H1 (cell line): ENCODE measurements around the gene EEF2. TPM values are rescaled to one million over a fixed set of nuclear protein-coding genes. Genes with fewer than 3 reads are reported as not detected.

Experiments
- CTCF ChIA-PET: fragments of 300-600 bp; sonication (Branson Sonifier 250); formaldehyde crosslinking; loops from one replicate; lab custom pipeline; 2021; ENCODE audit not compliant: partially characterized antibody; lab: Charles Lee
- POLR2A ChIA-PET: fragments of 300-600 bp; sonication (Branson Sonifier 250); formaldehyde crosslinking; loops from one replicate; lab custom pipeline; 2021; ENCODE audit warnings: inconsistent platforms; ENCODE audit not compliant: partially characterized antibody; lab: Charles Lee
- DNase-seq, 2 experiments: peaks; one replicate each; pipeline versions ENCODE4 v3.0.0 to v3.0.0-alpha.2; 2010 to 2022; ENCODE audit warnings: low spot score in 2 of 2, low read depth in 1 of 2, mixed read lengths in 1 of 2
- FAIRE-seq: peaks from 2 replicates; lab custom pipeline; 2011; peaks lifted over from hg19 to GRCh38; lab: Jason Lieb, UNC
- H2AFZ ChIP-seq: 2 replicates; pipeline ENCODE4 v1.8.1; 2012; ENCODE audit warnings: low read length, inconsistent platforms
- H2AK5ac ChIP-seq: 2 replicates; pipeline ENCODE4 v1.6.1; 2013; ENCODE audit warnings: low read depth, low read length
- H2BK120ac ChIP-seq: replicated peaks from 2 replicates; pipeline ENCODE3; 2013; ENCODE audit warnings: low read depth, low read length, inconsistent platforms
- H2BK12ac ChIP-seq: 2 replicates; pipeline ENCODE4 v1.6.1; 2013; ENCODE audit warnings: low read depth, low read length
- H2BK15ac ChIP-seq: 2 replicates; pipeline ENCODE4 v1.6.1; 2013; ENCODE audit warnings: low read length
- H2BK20ac ChIP-seq: 2 replicates; pipeline ENCODE4 v1.6.1; 2013; ENCODE audit warnings: low read length
- H2BK5ac ChIP-seq: 2 replicates; pipeline ENCODE4 v1.6.1; 2013; ENCODE audit warnings: low read depth, low read length
- H3K14ac ChIP-seq: 2 replicates; pipeline ENCODE4 v1.6.1; 2013; ENCODE audit warnings: inconsistent platforms; ENCODE audit not compliant: insufficient read length
- H3K18ac ChIP-seq: 2 replicates; pipeline ENCODE4 v1.6.1; 2013; ENCODE audit warnings: low read length; ENCODE audit errors: extremely low read depth
- H3K23ac ChIP-seq: 2 replicates; pipeline ENCODE4 v1.6.1; 2013; ENCODE audit warnings: inconsistent platforms; ENCODE audit not compliant: insufficient read length
- H3K23me2 ChIP-seq: 2 replicates; pipeline ENCODE4 v1.6.1; 2013; ENCODE audit warnings: low read depth, low read length
- H3K27ac ChIP-seq: 2 replicates; pipeline ENCODE4 v1.6.1; 2011; ENCODE audit warnings: low read depth, low read length, inconsistent platforms
- H3K27me3 ChIP-seq, 4 experiments: replicated peaks in 1 of 4; 1 replicate in 1 of 4; 2 replicates in 3 of 4; pipeline versions ENCODE4 v1.6.1 to v1.8.1; 2011 to 2013; ENCODE audit warnings: low read length in 3 of 4, mild to moderate bottlenecking in 3 of 4, inconsistent platforms in 2 of 4, mixed read lengths in 2 of 4, moderate library complexity in 1 of 4; ENCODE audit not compliant: control insufficient read depth in 3 of 4, insufficient read depth in 3 of 4; ENCODE audit errors: extremely low read depth in 1 of 4
- H3K36me3 ChIP-seq, 4 experiments: 2 replicates each; pipeline versions ENCODE4 v1.6.1 to v1.8.1; 2011 to 2013; ENCODE audit warnings: mild to moderate bottlenecking in 4 of 4, low read length in 3 of 4, moderate library complexity in 2 of 4, control low read depth in 1 of 4, inconsistent platforms in 1 of 4; ENCODE audit not compliant: insufficient read depth in 4 of 4, control insufficient read depth in 2 of 4
- H3K4ac ChIP-seq: replicated peaks from 2 replicates; pipeline ENCODE3; 2013; ENCODE audit warnings: low read length, low read depth, mixed read lengths, inconsistent platforms; ENCODE audit not compliant: insufficient read length
- H3K4me1 ChIP-seq, 4 experiments: replicated peaks in 1 of 4; 1 replicate in 1 of 4; 2 replicates in 3 of 4; pipeline versions ENCODE4 v1.6.1 to v1.8.1; 2011 to 2013; ENCODE audit warnings: low read length in 3 of 4, inconsistent platforms in 2 of 4, mixed read lengths in 1 of 4; ENCODE audit not compliant: insufficient read depth in 4 of 4, control insufficient read depth in 3 of 4
- H3K4me2 ChIP-seq, 2 experiments: 2 replicates each; pipeline versions ENCODE4 v1.6.1 to v1.8.1; 2011 to 2013; ENCODE audit warnings: low read depth in 2 of 2, low read length in 2 of 2, control low read depth in 1 of 2, inconsistent platforms in 1 of 2, mild to moderate bottlenecking in 1 of 2; ENCODE audit not compliant: insufficient read depth in 1 of 2
- H3K4me3 ChIP-seq, 4 experiments: fragments of 200-600, 300-600 bp in 1 of 4; sonication (generic), shearing (Covaris generic), sonication (Bioruptor Twin) in 1 of 4; 2 replicates each; pipeline versions ENCODE4 v1.5.1 to v1.8.1; 2011 to 2016; ENCODE audit warnings: low read length in 4 of 4, low read depth in 3 of 4, control low read depth in 2 of 4, inconsistent platforms in 2 of 4, mild to moderate bottlenecking in 2 of 4, mixed read lengths in 1 of 4, moderate library complexity in 1 of 4; ENCODE audit not compliant: insufficient read depth in 2 of 4; ENCODE audit errors: extremely low read depth in 1 of 4
- H3K56ac ChIP-seq: replicated peaks from 2 replicates; pipeline ENCODE3; 2013; ENCODE audit warnings: low read depth, mild to moderate bottlenecking, mixed read lengths, low read length, inconsistent platforms; ENCODE audit not compliant: insufficient read length
- H3K79me1 ChIP-seq: 2 replicates; pipeline ENCODE4 v1.6.1; 2013; ENCODE audit warnings: low read depth, low read length, control low read depth
- H3K79me2 ChIP-seq, 2 experiments: 2 replicates each; pipeline versions ENCODE4 v1.6.1 to v1.8.1; 2012 to 2013; ENCODE audit warnings: low read length in 2 of 2, mild to moderate bottlenecking in 2 of 2, inconsistent platforms in 1 of 2; ENCODE audit not compliant: insufficient read depth in 2 of 2, control insufficient read depth in 1 of 2
- H3K9ac ChIP-seq, 4 experiments: replicated peaks in 1 of 4; 1 replicate in 1 of 4; 2 replicates in 3 of 4; pipeline versions ENCODE4 v1.6.1 to v1.8.1; 2011 to 2013; ENCODE audit warnings: low read depth in 3 of 4, low read length in 3 of 4, control low read depth in 2 of 4, mild to moderate bottlenecking in 2 of 4, moderate library complexity in 2 of 4, inconsistent platforms in 1 of 4; ENCODE audit errors: extremely low read depth in 1 of 4
- H3K9me3 ChIP-seq, 2 experiments: 2 replicates each; pipeline versions ENCODE4 v1.6.1 to v1.8.1; 2012 to 2013; ENCODE audit warnings: mild to moderate bottlenecking in 2 of 2, moderate library complexity in 2 of 2, control low read depth in 1 of 2, inconsistent platforms in 1 of 2, low read depth in 1 of 2, low read length in 1 of 2, mixed read lengths in 1 of 2; ENCODE audit not compliant: insufficient read depth in 2 of 2
- H4K20me1 ChIP-seq, 2 experiments: replicated peaks in 1 of 2; 2 replicates each; pipeline versions ENCODE3 to v1.8.1; 2011 to 2013; ENCODE audit warnings: inconsistent platforms in 2 of 2, low read length in 2 of 2, mild to moderate bottlenecking in 1 of 2; ENCODE audit not compliant: insufficient read depth in 2 of 2, control insufficient read depth in 1 of 2
- H4K5ac ChIP-seq: 2 replicates; pipeline ENCODE4 v1.6.1; 2013; ENCODE audit warnings: low read length, low read depth, mixed read lengths, inconsistent platforms; ENCODE audit not compliant: insufficient read length
- H4K8ac ChIP-seq: 2 replicates; pipeline ENCODE4 v1.8.0; 2013; ENCODE audit warnings: mild to moderate bottlenecking, moderate library complexity, low read length, inconsistent platforms; ENCODE audit not compliant: insufficient read depth; ENCODE audit errors: extremely low read depth
- H4K91ac ChIP-seq: replicated peaks from 2 replicates; pipeline ENCODE3; 2013; ENCODE audit warnings: low read length, mixed read lengths, inconsistent platforms; ENCODE audit not compliant: insufficient read length
- BACH1 ChIP-seq: IDR thresholded peaks from 2 replicates; pipeline ENCODE4 v1.6.1; 2012; ENCODE audit warnings: low read length, improper control_type of control experiment
- CHD1 ChIP-seq: IDR thresholded peaks from 2 replicates; pipeline ENCODE4 v1.6.1; 2012; ENCODE audit warnings: low read depth, low read length, improper control_type of control experiment
- HDAC2 ChIP-seq, 2 experiments: fragments of 300-600 bp in 1 of 2; sonication (generic) in 1 of 2; IDR thresholded peaks; 2 replicates each; pipeline ENCODE4 v1.6.1; 2011 to 2012; ENCODE audit warnings: low read depth in 2 of 2, low read length in 2 of 2, mild to moderate bottlenecking in 2 of 2, moderate library complexity in 2 of 2, borderline replicate concordance in 1 of 2, inconsistent platforms in 1 of 2
- MAFK ChIP-seq: IDR thresholded peaks from 2 replicates; pipeline ENCODE4 v1.6.1; 2012; ENCODE audit warnings: low read depth, mild to moderate bottlenecking, improper control_type of control experiment, low read length
- RAD21 ChIP-seq, 2 experiments: IDR thresholded peaks in 1 of 2; conservative IDR thresholded peaks in 1 of 2; 2 replicates each; pipeline ENCODE4 v1.6.1; 2011; ENCODE audit warnings: low read depth in 2 of 2, low read length in 2 of 2, improper control_type of control experiment in 1 of 2, inconsistent platforms in 1 of 2, mild to moderate bottlenecking in 1 of 2, moderate library complexity in 1 of 2
- SUZ12 ChIP-seq: fragments of 200-600 bp; sonication (generic); IDR thresholded peaks from 2 replicates; pipeline ENCODE4 v1.6.1; 2012; ENCODE audit warnings: mild to moderate bottlenecking, inconsistent platforms, low read length, moderate library complexity, mixed read lengths
- WGBS, 2 experiments: shearing (Covaris generic) in 1 of 2; methylation state at CpG; one replicate each; pipeline versions ENCODE4 v1.1.6 to v1.1.7; 2013 to 2015; ENCODE audit warnings: low lambda C conversion rate in 2 of 2, mixed read lengths in 2 of 2, inconsistent platforms in 1 of 2, low coverage in 1 of 2, missing lambda C conversion rate in 1 of 2; ENCODE audit not compliant: insufficient replicate concordance in 2 of 2, insufficient coverage in 1 of 2, insufficient read length in 1 of 2; ENCODE audit errors: extremely low coverage in 1 of 2, missing lambda C conversion rate in 1 of 2; 5-methylcytosine and 5-hydroxymethylcytosine counted together
- polyA plus RNA-seq, 7 experiments: library from polyadenylated mRNA; depleted of rRNA in 3 of 7; stranded (reverse) in 5 of 7; unstranded in 2 of 7; fragments of >200 nt in 5 of 7; fragments of 200-250 nt in 2 of 7; gene quantifications; 1 replicate in 5 of 7; 2 replicates in 1 of 7; 4 replicates in 1 of 7; pipeline versions ENCODE4 v1.2.1 to v1.2.3, GENCODE V29; 2011 to 2013; ENCODE audit warnings: missing spikeins in 2 of 7, mixed read lengths in 2 of 7
- total RNA-seq: library from RNA; stranded (reverse); fragmentation: NEBNext Ultra II Directional; extraction: Animal tissue kit (Norgen Biotek cat#: 25700); gene quantifications from 2 replicates; pipeline ENCODE4 v1.2.1, GENCODE V29; 2021

EEF2 gene
- total and polyA plus RNA-seq, 2 of the 8 experiments (the other 6 are each of a cell fraction or from before 2014, with no cell fraction given): 1,554 to 3,380 TPM

- CTCF ChIA-PET: no interaction called here
- no peak overlapping the region for H3K23ac ChIP-seq
- WGBS, 2 experiments: 89% methylated on average over 10 of the region's 11 CpGs; no CpG with 5 or more reads in 1 of the 2 experiments
- no peak overlapping the region for H3K9ac ChIP-seq
- peaks cover 2 to 19% (median 10%) of the 10 kb centered on the region in 4 experiments; a peak in 5 of 8 replicates for H3K36me3 ChIP-seq
- no peaks in the 10 kb centered on the region for H3K9me3 ChIP-seq
- H2AK5ac ChIP-seq: no peak overlapping the region
- no peak overlapping the region for H4K5ac ChIP-seq
- H3K4me2 ChIP-seq: no peak overlapping the region
- TF ChIP-seq MAFK (no peak), RAD21 (IDR thresholded peaks at IDR 0.05 in 1 of 2, conservative IDR thresholded peaks at IDR 0.05 in 1 of 2; ENCODE audit: low read depth in 2 of 2, low read length in 2 of 2) (no peak), CHD1 (no peak), HDAC2 (IDR thresholded peaks at IDR 0.05; ENCODE audit: borderline replicate concordance in 1 of 2, low read depth in 2 of 2, low read length in 2 of 2) (no peak), BACH1 (no peak), SUZ12 (no peak)
- POLR2A ChIA-PET: interaction anchor here (1.8 kb wide), 1 partner anchor 11 kb away, joined by 8 read pairs; no protein-coding TSS in a partner anchor
- no peaks in the 10 kb centered on the region for H3K27me3 ChIP-seq
- no peak overlapping the region for H3K27ac ChIP-seq
- no peak overlapping the region for H2BK5ac ChIP-seq
- FAIRE-seq (no peak), DNase-seq (no peak)
- H3K4ac ChIP-seq: no peak overlapping the region
- H3K4me3 ChIP-seq: no peak overlapping the region
- no peak overlapping the region for H2BK15ac ChIP-seq
- no peak overlapping the region for H4K91ac ChIP-seq
- no peak overlapping the region for H3K14ac ChIP-seq
- H4K8ac ChIP-seq: no peak overlapping the region
- H3K23me2 ChIP-seq: no peaks in the 10 kb centered on the region
- H3K18ac ChIP-seq: no peak overlapping the region
- H4K20me1 ChIP-seq: peaks cover 0 to 2% of the 10 kb centered on the region in 2 experiments
- H2BK20ac ChIP-seq: no peak overlapping the region
- no peak overlapping the region for H2BK12ac ChIP-seq
- H3K4me1 ChIP-seq: no peaks in the 10 kb centered on the region
- no peak overlapping the region for H3K56ac ChIP-seq
- H2AFZ ChIP-seq: no peak overlapping the region
- no peaks in the 10 kb centered on the region for H3K79me1 ChIP-seq
- H3K79me2 ChIP-seq: no peaks in the 10 kb centered on the region
- H2BK120ac ChIP-seq: no peak overlapping the region
Measured at GRCh38 chr19:3944018-3944721, 41.1 kb downstream of the EEF2 start.
